ENCODE measurements around the gene CFAP52. TPM values are rescaled to one million over a fixed set of nuclear protein-coding genes. Genes with fewer than 3 reads are reported as not detected.

Gene CFAP52
- total and polyA plus RNA-seq, 2 of the 13 experiments (the other 11 are each of a cell fraction or from before 2014, with no cell fraction given), result not detected

GRCh38 chr17:9684955-9685621 lies 108.6 kb downstream of the CFAP52 start (continued):
- TF ChIP-seq, protein P1, sequence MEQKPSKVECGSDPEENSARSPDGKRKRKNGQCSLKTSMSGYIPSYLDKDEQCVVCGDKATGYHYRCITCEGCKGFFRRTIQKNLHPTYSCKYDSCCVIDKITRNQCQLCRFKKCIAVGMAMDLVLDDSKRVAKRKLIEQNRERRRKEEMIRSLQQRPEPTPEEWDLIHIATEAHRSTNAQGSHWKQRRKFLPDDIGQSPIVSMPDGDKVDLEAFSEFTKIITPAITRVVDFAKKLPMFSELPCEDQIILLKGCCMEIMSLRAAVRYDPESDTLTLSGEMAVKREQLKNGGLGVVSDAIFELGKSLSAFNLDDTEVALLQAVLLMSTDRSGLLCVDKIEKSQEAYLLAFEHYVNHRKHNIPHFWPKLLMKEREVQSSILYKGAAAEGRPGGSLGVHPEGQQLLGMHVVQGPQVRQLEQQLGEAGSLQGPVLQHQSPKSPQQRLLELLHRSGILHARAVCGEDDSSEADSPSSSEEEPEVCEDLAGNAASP (CRISPR knock-in tag; IDR thresholded peaks at IDR 0.05; ENCODE audit: borderline replicate concordance), result peak; percentile 31; the same call in 1 of the 2 replicates
- TF ChIP-seq, protein P2, sequence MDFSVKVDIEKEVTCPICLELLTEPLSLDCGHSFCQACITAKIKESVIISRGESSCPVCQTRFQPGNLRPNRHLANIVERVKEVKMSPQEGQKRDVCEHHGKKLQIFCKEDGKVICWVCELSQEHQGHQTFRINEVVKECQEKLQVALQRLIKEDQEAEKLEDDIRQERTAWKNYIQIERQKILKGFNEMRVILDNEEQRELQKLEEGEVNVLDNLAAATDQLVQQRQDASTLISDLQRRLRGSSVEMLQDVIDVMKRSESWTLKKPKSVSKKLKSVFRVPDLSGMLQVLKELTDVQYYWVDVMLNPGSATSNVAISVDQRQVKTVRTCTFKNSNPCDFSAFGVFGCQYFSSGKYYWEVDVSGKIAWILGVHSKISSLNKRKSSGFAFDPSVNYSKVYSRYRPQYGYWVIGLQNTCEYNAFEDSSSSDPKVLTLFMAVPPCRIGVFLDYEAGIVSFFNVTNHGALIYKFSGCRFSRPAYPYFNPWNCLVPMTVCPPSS (IDR thresholded peaks at IDR 0.05), result no peak
- no peak for TF ChIP-seq ZNF598 (CRISPR knock-in tag; IDR thresholded peaks at IDR 0.05; ENCODE audit: borderline replicate concordance)
- TF ChIP-seq ZMYM2 (CRISPR knock-in tag; IDR thresholded peaks at IDR 0.05), result no peak
- TF ChIP-seq ZNF646 (CRISPR knock-in tag; IDR thresholded peaks at IDR 0.05), result no peak
- no peak for TF ChIP-seq REPIN1 (CRISPR knock-in tag; IDR thresholded peaks at IDR 0.05; ENCODE audit: borderline replicate concordance, low read depth)
- TF ChIP-seq ZNF446 (CRISPR knock-in tag; IDR thresholded peaks at IDR 0.05), result no peak
- TF ChIP-seq SMARCE1 (IDR thresholded peaks at IDR 0.05; ENCODE audit: borderline replicate concordance), result no peak
- TF ChIP-seq SCMH1 (CRISPR knock-in tag; IDR thresholded peaks at IDR 0.05; ENCODE audit: borderline replicate concordance), result no peak
- no peak for TF ChIP-seq HDAC6 (IDR thresholded peaks at IDR 0.05; ENCODE audit: low read depth, low read length)
- TF ChIP-seq NKX3-1 (CRISPR knock-in tag; IDR thresholded peaks at IDR 0.05), result no peak
- no peak for TF ChIP-seq ZNF790 (CRISPR knock-in tag; IDR thresholded peaks at IDR 0.05; ENCODE audit: borderline replicate concordance)
- no peak for TF ChIP-seq AGO2 (optimal IDR thresholded peaks at IDR 0.05; ENCODE audit: low read depth, low read length)
- no peak for TF ChIP-seq ZNF564 (CRISPR knock-in tag; IDR thresholded peaks at IDR 0.05)
- TF ChIP-seq BRCA1 (CRISPR knock-in tag; IDR thresholded peaks at IDR 0.05), result no peak
- no peak for TF ChIP-seq ZNF709 (CRISPR knock-in tag; IDR thresholded peaks at IDR 0.05)
- TF ChIP-seq KLF11 (CRISPR knock-in tag; IDR thresholded peaks at IDR 0.05), result no peak
- no peak for TF ChIP-seq ZNF678 (CRISPR knock-in tag; IDR thresholded peaks at IDR 0.05)
- TF ChIP-seq KAT8 (CRISPR knock-in tag; IDR thresholded peaks at IDR 0.05), result no peak
- peak; percentile 54 for TF ChIP-seq TEAD3 (CRISPR knock-in tag; optimal IDR thresholded peaks at IDR 0.05; ENCODE audit: borderline replicate concordance)
- TF ChIP-seq GLI4 (CRISPR knock-in tag; IDR thresholded peaks at IDR 0.05; ENCODE audit: borderline replicate concordance), result no peak
